ENCODE data around the gene DHRSX. TPM values are rescaled to one million over a fixed set of nuclear protein-coding genes. Genes with fewer than 3 reads are reported as not detected.
"Not testable (repeated sequence)": the region's sequence is repeated elsewhere in the genome, so short reads cannot be mapped to it uniquely, and the experiment has no call there.

Gene DHRSX
- polyA plus RNA-seq, 1 donor from 2014 or later, result 15.7 TPM

DNA sequence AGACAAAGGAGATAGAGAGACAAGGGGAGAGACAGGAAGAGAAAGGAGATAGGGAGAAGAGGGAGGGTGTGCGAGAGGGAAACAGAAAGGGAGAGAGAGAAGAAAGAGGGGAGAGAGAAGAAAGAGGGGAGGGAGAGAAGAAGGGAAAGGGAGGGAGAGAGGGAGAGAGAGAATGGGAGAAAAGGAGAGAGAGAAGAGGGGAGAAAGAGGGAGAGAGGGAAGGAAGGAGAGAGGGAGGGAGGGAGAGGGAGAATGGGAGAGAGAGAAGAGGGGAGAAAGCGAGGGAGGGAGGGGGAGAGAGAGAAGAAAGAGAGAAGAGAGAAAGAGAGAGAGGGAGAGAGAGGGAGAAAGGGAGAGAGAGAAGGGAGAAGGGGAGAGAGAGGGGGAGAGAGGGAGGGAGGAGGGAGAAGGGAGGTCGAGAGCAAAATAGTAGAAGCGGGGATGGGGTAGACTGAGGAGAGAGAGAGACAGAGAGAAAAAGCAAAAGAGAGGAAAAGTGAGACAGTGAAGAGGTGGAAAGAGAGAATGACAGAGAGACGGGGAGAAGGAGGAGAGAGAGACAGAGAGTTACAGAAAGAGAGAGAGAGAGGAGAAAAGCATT lies 218.2 kb downstream of the DHRSX start:
- no peaks in the 10 kb centered on the region for H3K27me3 ChIP-seq (ENCODE audit: insufficient read depth, low read depth, low read length)
- no peak overlapping the region for H2AFZ ChIP-seq (ENCODE audit: low read depth, low read length)
- no peaks in the 10 kb centered on the region for H3F3A ChIP-seq (ENCODE audit: insufficient read depth, low read length, poor library complexity, severe bottlenecking)
- peaks cover 10% of the 10 kb centered on the region for H3K9me3 ChIP-seq (ENCODE audit: low read length)
- H4K20me1 ChIP-seq (ENCODE audit: insufficient read depth), result no peaks in the 10 kb centered on the region
- H3K9ac ChIP-seq (ENCODE audit: low read length), result no peak overlapping the region
- no peak overlapping the region for H3K27ac ChIP-seq (ENCODE audit: low read length)
- no peak overlapping the region for H3K4me3 ChIP-seq (ENCODE audit: low read length)
- no peak overlapping the region for H3K4me2 ChIP-seq (ENCODE audit: low read length)
- H3K79me2 ChIP-seq (replicated peaks; ENCODE audit: insufficient read depth, low read length), result no peaks in the 10 kb centered on the region
- no peaks in the 10 kb centered on the region for H3K9me2 ChIP-seq (ENCODE audit: insufficient read depth, low read length)
- TF ChIP-seq POLR2AphosphoS5 (IDR thresholded peaks at IDR 0.05) (no peak), RAD21 (conservative IDR thresholded peaks at IDR 0.05) (no peak), EP300 (conservative IDR thresholded peaks at IDR 0.05; ENCODE audit: poor library complexity, severe bottlenecking) (no peak), MXI1 (conservative IDR thresholded peaks at IDR 0.05; ENCODE audit: poor library complexity, severe bottlenecking) (no peak), TAF1 (IDR thresholded peaks at IDR 0.05; ENCODE audit: low read depth) (no peak), EZH2 (IDR thresholded peaks at IDR 0.05; ENCODE audit: borderline replicate concordance, insufficient read depth, low read length, poor library complexity, severe bottlenecking) (no peak), SMC3 (conservative IDR thresholded peaks at IDR 0.05; ENCODE audit: poor library complexity) (no peak)
- TF ChIP-seq, protein P1, sequence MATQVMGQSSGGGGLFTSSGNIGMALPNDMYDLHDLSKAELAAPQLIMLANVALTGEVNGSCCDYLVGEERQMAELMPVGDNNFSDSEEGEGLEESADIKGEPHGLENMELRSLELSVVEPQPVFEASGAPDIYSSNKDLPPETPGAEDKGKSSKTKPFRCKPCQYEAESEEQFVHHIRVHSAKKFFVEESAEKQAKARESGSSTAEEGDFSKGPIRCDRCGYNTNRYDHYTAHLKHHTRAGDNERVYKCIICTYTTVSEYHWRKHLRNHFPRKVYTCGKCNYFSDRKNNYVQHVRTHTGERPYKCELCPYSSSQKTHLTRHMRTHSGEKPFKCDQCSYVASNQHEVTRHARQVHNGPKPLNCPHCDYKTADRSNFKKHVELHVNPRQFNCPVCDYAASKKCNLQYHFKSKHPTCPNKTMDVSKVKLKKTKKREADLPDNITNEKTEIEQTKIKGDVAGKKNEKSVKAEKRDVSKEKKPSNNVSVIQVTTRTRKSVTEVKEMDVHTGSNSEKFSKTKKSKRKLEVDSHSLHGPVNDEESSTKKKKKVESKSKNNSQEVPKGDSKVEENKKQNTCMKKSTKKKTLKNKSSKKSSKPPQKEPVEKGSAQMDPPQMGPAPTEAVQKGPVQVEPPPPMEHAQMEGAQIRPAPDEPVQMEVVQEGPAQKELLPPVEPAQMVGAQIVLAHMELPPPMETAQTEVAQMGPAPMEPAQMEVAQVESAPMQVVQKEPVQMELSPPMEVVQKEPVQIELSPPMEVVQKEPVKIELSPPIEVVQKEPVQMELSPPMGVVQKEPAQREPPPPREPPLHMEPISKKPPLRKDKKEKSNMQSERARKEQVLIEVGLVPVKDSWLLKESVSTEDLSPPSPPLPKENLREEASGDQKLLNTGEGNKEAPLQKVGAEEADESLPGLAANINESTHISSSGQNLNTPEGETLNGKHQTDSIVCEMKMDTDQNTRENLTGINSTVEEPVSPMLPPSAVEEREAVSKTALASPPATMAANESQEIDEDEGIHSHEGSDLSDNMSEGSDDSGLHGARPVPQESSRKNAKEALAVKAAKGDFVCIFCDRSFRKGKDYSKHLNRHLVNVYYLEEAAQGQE (IDR thresholded peaks at IDR 0.05; ENCODE audit: borderline replicate concordance), result no peak
- TF ChIP-seq, protein P2, sequence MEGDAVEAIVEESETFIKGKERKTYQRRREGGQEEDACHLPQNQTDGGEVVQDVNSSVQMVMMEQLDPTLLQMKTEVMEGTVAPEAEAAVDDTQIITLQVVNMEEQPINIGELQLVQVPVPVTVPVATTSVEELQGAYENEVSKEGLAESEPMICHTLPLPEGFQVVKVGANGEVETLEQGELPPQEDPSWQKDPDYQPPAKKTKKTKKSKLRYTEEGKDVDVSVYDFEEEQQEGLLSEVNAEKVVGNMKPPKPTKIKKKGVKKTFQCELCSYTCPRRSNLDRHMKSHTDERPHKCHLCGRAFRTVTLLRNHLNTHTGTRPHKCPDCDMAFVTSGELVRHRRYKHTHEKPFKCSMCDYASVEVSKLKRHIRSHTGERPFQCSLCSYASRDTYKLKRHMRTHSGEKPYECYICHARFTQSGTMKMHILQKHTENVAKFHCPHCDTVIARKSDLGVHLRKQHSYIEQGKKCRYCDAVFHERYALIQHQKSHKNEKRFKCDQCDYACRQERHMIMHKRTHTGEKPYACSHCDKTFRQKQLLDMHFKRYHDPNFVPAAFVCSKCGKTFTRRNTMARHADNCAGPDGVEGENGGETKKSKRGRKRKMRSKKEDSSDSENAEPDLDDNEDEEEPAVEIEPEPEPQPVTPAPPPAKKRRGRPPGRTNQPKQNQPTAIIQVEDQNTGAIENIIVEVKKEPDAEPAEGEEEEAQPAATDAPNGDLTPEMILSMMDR (IDR thresholded peaks at IDR 0.05; ENCODE audit: poor library complexity, severe bottlenecking), result no peak
- no peaks in the 10 kb centered on the region for H3K36me3 ChIP-seq (ENCODE audit: insufficient read depth, low read length)

DNA sequence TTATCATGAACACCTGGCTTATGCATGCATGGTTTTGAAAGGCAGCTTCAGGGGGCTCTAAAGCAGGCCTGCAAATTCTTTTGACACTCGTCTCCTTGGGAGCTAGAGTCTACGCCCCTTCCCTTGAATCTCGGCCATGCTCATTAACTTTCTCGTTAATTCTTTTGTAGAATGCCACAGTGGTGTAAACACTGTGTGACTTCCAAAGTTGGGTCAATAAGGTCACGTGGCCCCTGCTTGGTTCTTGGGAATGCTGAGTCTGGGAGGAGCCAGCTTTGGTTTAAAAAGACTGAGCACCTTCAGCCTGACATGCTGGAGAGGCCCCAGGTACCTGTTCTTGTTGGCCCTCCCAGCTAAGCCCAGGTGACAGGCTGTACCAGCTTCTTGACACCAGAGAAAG lies 228.4 kb downstream of the DHRSX start:
- TF ChIP-seq TAF1 (IDR thresholded peaks at IDR 0.05; ENCODE audit: low read depth), result no peak
- no peak for TF ChIP-seq MXI1 (conservative IDR thresholded peaks at IDR 0.05; ENCODE audit: poor library complexity, severe bottlenecking)
- TF ChIP-seq EZH2 (IDR thresholded peaks at IDR 0.05; ENCODE audit: borderline replicate concordance, insufficient read depth, low read length, poor library complexity, severe bottlenecking), result no peak
- TF ChIP-seq POLR2AphosphoS5 (IDR thresholded peaks at IDR 0.05), result no peak
- H3F3A ChIP-seq (ENCODE audit: insufficient read depth, low read length, poor library complexity, severe bottlenecking), result no peaks in the 10 kb centered on the region
- no peak overlapping the region for H2AFZ ChIP-seq (ENCODE audit: low read depth, low read length)
- H3K4me3 ChIP-seq (ENCODE audit: low read length), result no peak overlapping the region
- H3K9me2 ChIP-seq (ENCODE audit: insufficient read depth, low read length), result no peaks in the 10 kb centered on the region
- no peak overlapping the region for H3K4me2 ChIP-seq (ENCODE audit: low read length)
- no peak overlapping the region for H3K9ac ChIP-seq (ENCODE audit: low read length)
- H4K20me1 ChIP-seq (ENCODE audit: insufficient read depth), result no peaks in the 10 kb centered on the region
- H3K79me2 ChIP-seq (replicated peaks; ENCODE audit: insufficient read depth, low read length), result no peaks in the 10 kb centered on the region
- no peaks in the 10 kb centered on the region for H3K36me3 ChIP-seq (ENCODE audit: insufficient read depth, low read length)
- no peaks in the 10 kb centered on the region for H3K9me3 ChIP-seq (ENCODE audit: low read length)
- no peaks in the 10 kb centered on the region for H3K27me3 ChIP-seq (ENCODE audit: insufficient read depth, low read depth, low read length)
- H3K27ac ChIP-seq (ENCODE audit: low read length), result no peak overlapping the region

DNA sequence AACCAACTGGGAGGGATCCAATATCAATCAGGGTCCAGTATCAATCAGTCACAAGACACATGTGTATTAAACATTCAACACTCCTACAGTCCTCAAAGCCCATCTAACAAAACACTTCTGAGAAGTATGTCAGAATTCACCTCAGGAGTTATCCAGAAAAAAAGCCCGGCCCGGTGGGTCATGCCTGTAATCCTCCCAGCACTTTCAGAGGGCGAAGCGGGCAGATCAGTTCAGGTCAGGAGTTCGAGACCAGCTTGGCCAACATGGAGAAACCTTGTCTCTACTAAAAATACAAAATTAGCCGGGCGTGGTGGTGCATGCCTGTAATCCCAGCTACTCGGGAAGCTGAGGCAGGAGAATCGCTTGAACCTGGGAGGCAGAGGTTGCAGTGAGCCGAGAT lies 229.2 kb downstream of the DHRSX start:
- H3K27me3 ChIP-seq (ENCODE audit: insufficient read depth, low read depth, low read length); H4K20me1 ChIP-seq (ENCODE audit: insufficient read depth); H2AFZ ChIP-seq (ENCODE audit: low read depth, low read length); H3K9me3 ChIP-seq (ENCODE audit: low read length); H3K4me3 ChIP-seq (ENCODE audit: low read length); H3K79me2 ChIP-seq (replicated peaks; ENCODE audit: insufficient read depth, low read length); H3K27ac ChIP-seq (ENCODE audit: low read length); H3K4me2 ChIP-seq (ENCODE audit: low read length); H3F3A ChIP-seq (ENCODE audit: insufficient read depth, low read length, poor library complexity, severe bottlenecking); H3K9me2 ChIP-seq (ENCODE audit: insufficient read depth, low read length); H3K36me3 ChIP-seq (ENCODE audit: insufficient read depth, low read length); H3K9ac ChIP-seq (ENCODE audit: low read length): not testable (repeated sequence)

DNA sequence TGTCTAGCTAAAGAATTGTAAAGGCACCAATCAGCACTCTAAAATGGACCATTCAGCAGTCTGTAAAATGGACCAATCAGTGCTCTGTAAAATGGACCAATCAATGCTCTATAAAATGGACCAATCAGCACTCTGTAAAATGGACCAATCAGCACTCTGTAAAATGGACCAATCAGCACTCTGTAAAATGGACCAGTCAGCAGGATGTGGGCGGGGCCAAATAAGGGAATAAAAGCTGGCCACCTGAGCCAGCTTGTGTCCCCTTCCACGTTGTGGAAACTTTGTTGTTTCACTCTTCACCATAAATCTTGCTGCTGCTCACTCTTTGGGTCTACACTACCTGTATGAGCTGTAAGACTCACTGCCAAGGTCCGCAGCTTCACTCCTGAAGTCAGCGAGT lies 230.0 kb downstream of the DHRSX start:
- H3K36me3 ChIP-seq (ENCODE audit: insufficient read depth, low read length); H3K9ac ChIP-seq (ENCODE audit: low read length); H3F3A ChIP-seq (ENCODE audit: insufficient read depth, low read length, poor library complexity, severe bottlenecking); H3K4me2 ChIP-seq (ENCODE audit: low read length); H2AFZ ChIP-seq (ENCODE audit: low read depth, low read length); H3K9me3 ChIP-seq (ENCODE audit: low read length); H3K27me3 ChIP-seq (ENCODE audit: insufficient read depth, low read depth, low read length); H3K9me2 ChIP-seq (ENCODE audit: insufficient read depth, low read length); H3K4me3 ChIP-seq (ENCODE audit: low read length); H4K20me1 ChIP-seq (ENCODE audit: insufficient read depth); H3K79me2 ChIP-seq (replicated peaks; ENCODE audit: insufficient read depth, low read length); H3K27ac ChIP-seq (ENCODE audit: low read length): not testable (repeated sequence)

Data from neural cell (in vitro differentiated cells).